Smooth muscle cell (in vitro differentiated cells): ENCODE data around the gene TMPRSS3. TPM values are rescaled to one million over a fixed set of nuclear protein-coding genes. Genes with fewer than 3 reads are reported as not detected.

Experiments
- DNase-seq: peaks from one replicate; lab custom pipeline; 2025; ENCODE audit not compliant: unreplicated experiment; lab: John Stamatoyannopoulos, UW
- H2AFZ ChIP-seq: fragments of 200-600 bp; sonication (generic); 2 replicates; pipeline ENCODE4 v1.6.0; 2016; ENCODE audit warnings: antibody characterized with exemption, low read depth, mild to moderate bottlenecking
- H3F3A ChIP-seq: fragments of 200-600 bp; sonication (generic); 2 replicates; pipeline ENCODE4 v1.6.0; 2017; ENCODE audit warnings: antibody characterized with exemption, low read depth
- H3K27ac ChIP-seq: fragments of 200-600 bp; sonication (generic); 2 replicates; pipeline ENCODE4 v1.5.1; 2016; ENCODE audit warnings: low read depth, mild to moderate bottlenecking
- H3K27me3 ChIP-seq: fragments of 200-600 bp; sonication (generic); 2 replicates; pipeline ENCODE4 v1.6.1; 2016; ENCODE audit warnings: low read depth, mild to moderate bottlenecking
- H3K36me3 ChIP-seq: fragments of 200-600 bp; sonication (generic); 2 replicates; pipeline ENCODE4 v1.5.1; 2016; ENCODE audit warnings: low read depth
- H3K4me1 ChIP-seq: fragments of 200-600 bp; sonication (generic); 2 replicates; pipeline ENCODE4 v1.5.1; 2016; ENCODE audit warnings: low read depth
- H3K4me2 ChIP-seq: fragments of 200-600 bp; sonication (generic); 2 replicates; pipeline ENCODE4 v1.6.0; 2016; ENCODE audit warnings: mild to moderate bottlenecking
- H3K4me3 ChIP-seq: fragments of 200-600 bp; sonication (generic); 2 replicates; pipeline ENCODE4 v1.5.1; 2016; ENCODE audit warnings: mild to moderate bottlenecking
- H3K79me2 ChIP-seq: fragments of 200-600 bp; sonication (generic); 2 replicates; pipeline ENCODE4 v1.6.0; 2016; ENCODE audit warnings: low read depth, mild to moderate bottlenecking
- H3K9ac ChIP-seq: fragments of 200-600 bp; sonication (generic); 2 replicates; pipeline ENCODE4 v1.6.0; 2016; ENCODE audit warnings: low read depth
- H3K9me3 ChIP-seq: fragments of 200-600 bp; sonication (generic); replicated peaks from 2 replicates; pipeline ENCODE4 v1.5.1; 2016; ENCODE audit warnings: low read depth
- H4K20me1 ChIP-seq: fragments of 200-600 bp; sonication (generic); 2 replicates; pipeline ENCODE4 v1.6.0; 2016; ENCODE audit warnings: low read depth
- WGBS: methylation state at CpG from one replicate; pipeline ENCODE4 v1.1.7; 2016; ENCODE audit warnings: low lambda C conversion rate; 5-methylcytosine and 5-hydroxymethylcytosine counted together
- polyA plus RNA-seq: library from polyadenylated mRNA; unstranded; fragments of >200 nt; fragmentation: Nextera tagmentation; extraction: Ambion mirVana; gene quantifications from 2 replicates; pipeline ENCODE4 v1.2.1, GENCODE V29; 2016
- total RNA-seq: library from RNA; depleted of rRNA; stranded (reverse); fragments of >200 nt; gene quantifications from 2 replicates; pipeline ENCODE4 v1.2.3, GENCODE V29; 2014
- TF ChIP-seq, protein P1 (sequence below): fragments of 200-600 bp; sonication (generic); IDR thresholded peaks from 2 replicates; pipeline ENCODE4 v1.5.1; 2017; ENCODE audit warnings: borderline replicate concordance, mild to moderate bottlenecking, antibody characterized with exemption; ENCODE audit not compliant: insufficient read depth, poor library complexity, severe bottlenecking

Gene TMPRSS3
- total and polyA plus RNA-seq, 2 experiments from 2014 or later, result not detected

DNA sequence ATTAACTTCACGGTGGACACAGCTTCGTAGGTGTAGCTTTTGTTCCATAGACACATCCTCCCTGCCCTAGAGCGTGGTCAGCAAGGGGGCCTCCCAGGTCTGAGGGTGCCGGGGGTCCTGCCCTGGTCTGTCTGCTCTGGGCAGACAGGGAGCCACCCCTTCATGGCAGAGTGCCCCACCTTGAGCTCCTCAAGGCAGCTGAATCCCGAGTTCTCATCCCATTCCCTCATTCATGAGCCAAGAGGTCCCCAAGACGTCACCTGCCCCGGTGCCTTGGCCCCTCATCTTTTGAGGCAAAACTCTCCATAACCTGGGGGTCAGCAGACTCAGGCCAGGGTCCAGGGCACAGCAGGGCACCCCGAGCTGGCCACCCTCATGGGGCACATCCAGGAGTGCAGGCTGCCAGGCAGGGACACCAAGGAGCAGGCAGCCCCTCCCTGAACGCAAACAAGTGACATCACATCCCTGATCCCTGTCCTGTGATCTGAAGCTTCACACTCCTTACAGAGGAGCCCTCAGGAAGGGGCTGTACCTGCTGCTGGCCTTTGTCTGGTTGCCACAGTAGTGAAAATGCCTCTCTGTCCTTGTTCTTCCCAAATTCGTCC is 31.1 kb upstream of the TMPRSS3 start:
- peaks cover 21% of the 10 kb centered on the region for H3K27me3 ChIP-seq
- DNase-seq, result no peak
- H3K27ac ChIP-seq, result no peak overlapping the region
- TF ChIP-seq, protein P1, sequence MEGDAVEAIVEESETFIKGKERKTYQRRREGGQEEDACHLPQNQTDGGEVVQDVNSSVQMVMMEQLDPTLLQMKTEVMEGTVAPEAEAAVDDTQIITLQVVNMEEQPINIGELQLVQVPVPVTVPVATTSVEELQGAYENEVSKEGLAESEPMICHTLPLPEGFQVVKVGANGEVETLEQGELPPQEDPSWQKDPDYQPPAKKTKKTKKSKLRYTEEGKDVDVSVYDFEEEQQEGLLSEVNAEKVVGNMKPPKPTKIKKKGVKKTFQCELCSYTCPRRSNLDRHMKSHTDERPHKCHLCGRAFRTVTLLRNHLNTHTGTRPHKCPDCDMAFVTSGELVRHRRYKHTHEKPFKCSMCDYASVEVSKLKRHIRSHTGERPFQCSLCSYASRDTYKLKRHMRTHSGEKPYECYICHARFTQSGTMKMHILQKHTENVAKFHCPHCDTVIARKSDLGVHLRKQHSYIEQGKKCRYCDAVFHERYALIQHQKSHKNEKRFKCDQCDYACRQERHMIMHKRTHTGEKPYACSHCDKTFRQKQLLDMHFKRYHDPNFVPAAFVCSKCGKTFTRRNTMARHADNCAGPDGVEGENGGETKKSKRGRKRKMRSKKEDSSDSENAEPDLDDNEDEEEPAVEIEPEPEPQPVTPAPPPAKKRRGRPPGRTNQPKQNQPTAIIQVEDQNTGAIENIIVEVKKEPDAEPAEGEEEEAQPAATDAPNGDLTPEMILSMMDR, result no peak
- no peak overlapping the region for H2AFZ ChIP-seq
- H3F3A ChIP-seq, result no peaks in the 10 kb centered on the region
- H3K4me3 ChIP-seq, result no peak overlapping the region
- no peaks in the 10 kb centered on the region for H3K9me3 ChIP-seq
- WGBS, result 87% methylated on average over 10 of the region's 10 CpGs
- no peaks in the 10 kb centered on the region for H3K79me2 ChIP-seq
- no peak overlapping the region for H3K4me2 ChIP-seq
- no peaks in the 10 kb centered on the region for H3K36me3 ChIP-seq
- H3K9ac ChIP-seq, result no peak overlapping the region
- no peaks in the 10 kb centered on the region for H4K20me1 ChIP-seq
- H3K4me1 ChIP-seq, result no peaks in the 10 kb centered on the region

DNA sequence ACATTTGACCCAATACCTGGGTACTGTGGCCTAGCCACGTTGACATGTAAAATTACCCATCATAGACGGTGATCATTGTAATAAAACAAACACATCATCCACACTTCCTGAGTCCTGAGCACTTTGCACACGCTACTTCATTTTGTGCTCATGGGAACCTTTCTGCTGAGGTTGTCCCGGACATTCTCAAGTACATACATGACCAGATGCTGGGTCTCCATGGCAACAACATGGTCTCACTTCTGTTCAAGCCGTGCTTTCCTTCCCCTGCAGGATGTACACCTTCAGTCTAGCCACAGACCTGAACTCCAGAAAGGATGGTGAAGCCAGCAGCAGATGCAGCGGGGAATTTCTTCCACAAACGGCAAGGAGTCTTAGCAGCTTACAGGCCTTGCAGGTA is 30.6 kb upstream of the TMPRSS3 start:
- no peak overlapping the region for H2AFZ ChIP-seq
- no peak overlapping the region for H3K27ac ChIP-seq
- no peaks in the 10 kb centered on the region for H4K20me1 ChIP-seq
- no peaks in the 10 kb centered on the region for H3K79me2 ChIP-seq
- H3K36me3 ChIP-seq, result no peaks in the 10 kb centered on the region
- H3K4me1 ChIP-seq, result no peaks in the 10 kb centered on the region
- no peak overlapping the region for H3K9ac ChIP-seq
- peaks cover 21% of the 10 kb centered on the region for H3K27me3 ChIP-seq
- H3K9me3 ChIP-seq, result no peaks in the 10 kb centered on the region
- TF ChIP-seq, protein P1, result no peak
- H3K4me2 ChIP-seq, result no peak overlapping the region
- H3F3A ChIP-seq, result no peaks in the 10 kb centered on the region
- 83% methylated on average over 7 of the region's 7 CpGs for whole genome bisulfite sequencing
- no peak overlapping the region for H3K4me3 ChIP-seq
- DNase-seq, result no peak

DNA sequence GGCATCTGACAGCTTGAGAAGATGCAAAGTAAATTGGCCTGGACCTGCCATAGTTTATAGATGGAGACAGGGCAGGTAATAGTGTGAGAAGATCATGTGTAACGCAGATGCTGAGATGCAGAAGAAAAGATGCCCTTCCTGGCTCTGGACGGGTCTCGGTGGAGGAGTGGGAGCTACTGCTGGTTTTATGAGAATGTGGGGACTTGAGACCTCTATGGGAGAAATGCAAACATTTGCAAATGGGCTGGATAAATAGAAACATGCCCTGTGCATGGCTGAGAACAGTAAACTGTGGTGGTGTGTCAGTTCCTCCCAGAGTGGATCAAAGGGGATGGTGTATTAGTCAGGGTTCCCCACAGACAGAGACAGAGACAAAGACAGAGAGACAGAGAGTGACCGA is 29.7 kb upstream of the TMPRSS3 start:
- Histone ChIP-seq H2AFZ (no peak overlapping the region), H3K79me2 (no peaks in the 10 kb centered on the region), H3K27me3 (peaks cover 21% of the 10 kb centered on the region), H3K27ac (no peak overlapping the region), H3K9ac (no peak overlapping the region), H3K4me3 (no peak overlapping the region), H4K20me1 (no peaks in the 10 kb centered on the region), H3K4me2 (no peak overlapping the region), H3K36me3 (no peaks in the 10 kb centered on the region), H3F3A (no peaks in the 10 kb centered on the region), H3K4me1 (no peaks in the 10 kb centered on the region), H3K9me3 (no peaks in the 10 kb centered on the region)
- TF ChIP-seq, protein P1, result no peak
- no peak for DNase-seq
- 89% methylated on average over 4 of the region's 4 CpGs for WGBS

DNA sequence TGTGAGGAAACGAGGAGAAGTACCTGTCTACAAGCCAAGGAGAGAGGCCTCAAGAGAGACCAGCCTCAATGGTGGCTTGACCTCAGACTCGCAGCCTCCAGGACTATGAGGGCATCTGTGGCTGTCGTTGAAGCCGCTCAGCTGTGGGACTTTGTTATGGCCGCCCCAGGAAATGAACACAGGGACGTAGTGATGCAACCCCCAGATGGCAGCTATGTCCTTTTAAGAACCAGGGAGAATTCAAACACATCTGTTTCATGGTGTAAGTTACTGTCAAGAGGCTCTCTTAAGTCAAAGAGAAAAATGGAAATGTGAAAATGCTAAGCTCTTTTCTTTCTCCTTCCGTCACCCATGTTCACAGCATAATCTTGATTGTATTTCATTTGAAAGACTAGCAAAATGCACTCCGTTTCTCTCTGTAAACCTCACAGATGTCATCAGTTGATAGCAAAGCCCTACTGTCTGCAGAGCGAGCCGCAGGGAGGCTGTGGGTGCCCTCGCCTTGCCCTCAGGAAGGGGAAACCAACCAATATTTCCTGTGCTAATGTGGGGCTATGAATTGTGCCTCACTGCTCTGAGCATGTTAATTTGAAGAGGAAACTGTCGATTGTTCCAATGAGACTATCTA is 29.2 kb upstream of the TMPRSS3 start:
- Histone ChIP-seq H3K9me3 (no peaks in the 10 kb centered on the region), H3K36me3 (no peaks in the 10 kb centered on the region), H3K27me3 (peaks cover 21% of the 10 kb centered on the region), H3F3A (no peaks in the 10 kb centered on the region), H3K4me1 (no peaks in the 10 kb centered on the region), H4K20me1 (no peaks in the 10 kb centered on the region), H3K9ac (no peak overlapping the region), H3K4me3 (no peak overlapping the region), H3K79me2 (no peaks in the 10 kb centered on the region), H3K4me2 (no peak overlapping the region), H2AFZ (no peak overlapping the region), H3K27ac (no peak overlapping the region)
- DNase-seq, result no peak
- 82% methylated on average over 12 of the region's 12 CpGs for WGBS
- TF ChIP-seq, protein P1, result no peak
